Measurements from ENCODE around the gene IKBKE.
A peak's percentile ranks its signal among the peaks of the same experiment; 100 is the strongest.

The IKBKE gene
- 62.1 to 69.5 (median 62.2) reads per million in 3 donors for total RNA-seq

DNA sequence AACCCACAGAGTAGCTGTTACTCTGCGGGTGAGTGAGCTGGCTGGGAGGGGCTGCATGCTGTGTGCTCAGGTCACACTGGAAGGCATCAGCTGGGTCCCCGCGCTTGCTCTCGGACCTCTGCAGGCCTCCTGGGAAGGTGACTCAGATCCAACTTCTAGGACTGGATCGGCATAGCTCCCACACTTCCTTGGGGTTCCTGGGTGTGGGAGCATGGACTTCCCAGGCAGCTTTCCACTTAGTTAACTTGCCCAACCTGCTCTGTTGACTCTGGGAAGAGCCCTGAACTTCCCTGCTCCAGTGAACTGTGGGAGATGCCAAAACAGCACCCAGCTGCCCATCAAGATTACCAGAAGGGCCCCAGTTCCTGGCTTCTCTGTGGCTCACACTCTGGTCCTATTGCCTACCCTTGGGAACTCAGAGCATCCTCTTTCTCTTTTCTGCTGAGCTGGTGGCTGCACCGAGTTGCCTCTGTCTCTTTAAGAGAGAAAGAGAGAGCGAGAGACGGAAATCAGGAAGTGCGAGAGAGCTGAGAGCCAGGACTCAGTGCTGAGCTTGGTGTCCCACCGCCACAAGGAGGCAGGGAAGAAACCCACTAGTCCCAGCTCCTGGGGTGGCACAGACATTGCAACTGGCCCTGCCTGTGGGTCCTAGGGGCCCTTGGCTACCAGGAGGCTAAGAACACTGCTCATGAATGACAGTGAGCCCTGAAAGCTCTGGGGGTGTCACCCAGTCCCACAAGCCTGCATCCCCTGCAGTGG is at the start of gene IKBKE:
Gene IKBKE, plus strand, starts transcription at position 544 of the 759 bp plus-strand sequence. CDS start 2,752 bp downstream, outside the sequence.
- H3K4me1 ChIP-seq (ENCODE audit: control insufficient read depth, insufficient read depth, low read length, poor library complexity, severe bottlenecking), result peaks cover 60% of the 10 kb centered on the region
- peak within 1 kb of the TSS; percentile 96 for H3K4me3 ChIP-seq (ENCODE audit: insufficient read depth, low read depth, low read length, poor library complexity, severe bottlenecking)
- DNase-seq, result peak in 2 of 3 donors; percentile 27 to 34
- H3K9me3 ChIP-seq (ENCODE audit: control insufficient read depth, low read length), result no peaks in the 10 kb centered on the region
- peaks cover 16% of the 10 kb centered on the region for H3K36me3 ChIP-seq (ENCODE audit: control insufficient read depth, insufficient read depth, low read length)
- H3K27ac ChIP-seq (ENCODE audit: insufficient read depth, low read length, poor library complexity, severe bottlenecking), result peak within 1 kb of the TSS; percentile 68
- H3K27me3 ChIP-seq (replicated peaks; ENCODE audit: control insufficient read depth, insufficient read depth, low read length, poor library complexity, severe bottlenecking), result no peaks in the 10 kb centered on the region

- Histone ChIP-seq H3K4me1 (ENCODE audit: control insufficient read depth, insufficient read depth, low read length, poor library complexity, severe bottlenecking) (no peaks in the 10 kb centered on the region), H3K27me3 (replicated peaks; ENCODE audit: control insufficient read depth, insufficient read depth, low read length, poor library complexity, severe bottlenecking) (no peaks in the 10 kb centered on the region), H3K4me3 (ENCODE audit: insufficient read depth, low read depth, low read length, poor library complexity, severe bottlenecking) (no peak overlapping the region), H3K9me3 (ENCODE audit: control insufficient read depth, low read length) (no peaks in the 10 kb centered on the region), H3K27ac (ENCODE audit: insufficient read depth, low read length, poor library complexity, severe bottlenecking) (no peak overlapping the region), H3K36me3 (ENCODE audit: control insufficient read depth, insufficient read depth, low read length) (peaks cover 5% of the 10 kb centered on the region)
- DNase-seq, result no peak
These were observed 48.5 kb upstream of the IKBKE start for GRCh38 chr1:206421616-206422340.

GRCh38 chr1:206422525-206422924 is 47.8 kb upstream of the IKBKE start:
- H3K4me3 ChIP-seq (ENCODE audit: insufficient read depth, low read depth, low read length, poor library complexity, severe bottlenecking), result no peak overlapping the region
- no peaks in the 10 kb centered on the region for H3K27me3 ChIP-seq (replicated peaks; ENCODE audit: control insufficient read depth, insufficient read depth, low read length, poor library complexity, severe bottlenecking)
- H3K27ac ChIP-seq (ENCODE audit: insufficient read depth, low read length, poor library complexity, severe bottlenecking), result no peak overlapping the region
- DNase-seq, result no peak
- peaks cover 5% of the 10 kb centered on the region for H3K36me3 ChIP-seq (ENCODE audit: control insufficient read depth, insufficient read depth, low read length)
- H3K9me3 ChIP-seq (ENCODE audit: control insufficient read depth, low read length), result no peaks in the 10 kb centered on the region
- no peaks in the 10 kb centered on the region for H3K4me1 ChIP-seq (ENCODE audit: control insufficient read depth, insufficient read depth, low read length, poor library complexity, severe bottlenecking)

- DNase-seq, result no peak
- Histone ChIP-seq H3K36me3 (ENCODE audit: control insufficient read depth, insufficient read depth, low read length) (no peaks in the 10 kb centered on the region), H3K27me3 (replicated peaks; ENCODE audit: control insufficient read depth, insufficient read depth, low read length, poor library complexity, severe bottlenecking) (no peaks in the 10 kb centered on the region), H3K4me3 (ENCODE audit: insufficient read depth, low read depth, low read length, poor library complexity, severe bottlenecking) (no peak overlapping the region), H3K27ac (ENCODE audit: insufficient read depth, low read length, poor library complexity, severe bottlenecking) (no peak overlapping the region), H3K9me3 (ENCODE audit: control insufficient read depth, low read length) (no peaks in the 10 kb centered on the region), H3K4me1 (ENCODE audit: control insufficient read depth, insufficient read depth, low read length, poor library complexity, severe bottlenecking) (no peaks in the 10 kb centered on the region)
These were observed 43.0 kb upstream of the IKBKE start for GRCh38 chr1:206427291-206427690.

DNA sequence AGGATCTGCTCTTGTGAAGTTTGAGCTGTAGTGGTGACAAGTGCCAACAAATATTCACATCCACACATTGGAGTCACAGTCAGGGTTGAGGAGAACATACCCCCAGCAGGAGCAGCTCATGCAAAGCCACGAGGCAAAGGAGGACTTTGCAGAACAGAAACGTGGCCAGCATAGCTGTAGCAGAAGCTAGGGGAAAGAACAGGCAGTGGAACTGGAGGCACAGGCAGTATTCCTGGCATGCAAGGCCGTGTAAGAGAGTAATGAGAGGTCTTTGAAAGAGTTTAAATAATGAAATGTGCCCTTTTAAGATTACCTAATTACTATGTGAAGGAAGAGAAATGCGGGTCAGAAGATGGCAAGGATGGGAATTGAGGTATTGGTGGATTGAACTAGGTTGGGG is 40.9 kb upstream of the IKBKE start:
- no peaks in the 10 kb centered on the region for H3K9me3 ChIP-seq (ENCODE audit: control insufficient read depth, low read length)
- H3K4me1 ChIP-seq (ENCODE audit: control insufficient read depth, insufficient read depth, low read length, poor library complexity, severe bottlenecking), result no peaks in the 10 kb centered on the region
- DNase-seq, result no peak
- no peaks in the 10 kb centered on the region for H3K36me3 ChIP-seq (ENCODE audit: control insufficient read depth, insufficient read depth, low read length)
- H3K4me3 ChIP-seq (ENCODE audit: insufficient read depth, low read depth, low read length, poor library complexity, severe bottlenecking), result no peak overlapping the region
- no peaks in the 10 kb centered on the region for H3K27me3 ChIP-seq (replicated peaks; ENCODE audit: control insufficient read depth, insufficient read depth, low read length, poor library complexity, severe bottlenecking)
- H3K27ac ChIP-seq (ENCODE audit: insufficient read depth, low read length, poor library complexity, severe bottlenecking), result no peak overlapping the region

DNA sequence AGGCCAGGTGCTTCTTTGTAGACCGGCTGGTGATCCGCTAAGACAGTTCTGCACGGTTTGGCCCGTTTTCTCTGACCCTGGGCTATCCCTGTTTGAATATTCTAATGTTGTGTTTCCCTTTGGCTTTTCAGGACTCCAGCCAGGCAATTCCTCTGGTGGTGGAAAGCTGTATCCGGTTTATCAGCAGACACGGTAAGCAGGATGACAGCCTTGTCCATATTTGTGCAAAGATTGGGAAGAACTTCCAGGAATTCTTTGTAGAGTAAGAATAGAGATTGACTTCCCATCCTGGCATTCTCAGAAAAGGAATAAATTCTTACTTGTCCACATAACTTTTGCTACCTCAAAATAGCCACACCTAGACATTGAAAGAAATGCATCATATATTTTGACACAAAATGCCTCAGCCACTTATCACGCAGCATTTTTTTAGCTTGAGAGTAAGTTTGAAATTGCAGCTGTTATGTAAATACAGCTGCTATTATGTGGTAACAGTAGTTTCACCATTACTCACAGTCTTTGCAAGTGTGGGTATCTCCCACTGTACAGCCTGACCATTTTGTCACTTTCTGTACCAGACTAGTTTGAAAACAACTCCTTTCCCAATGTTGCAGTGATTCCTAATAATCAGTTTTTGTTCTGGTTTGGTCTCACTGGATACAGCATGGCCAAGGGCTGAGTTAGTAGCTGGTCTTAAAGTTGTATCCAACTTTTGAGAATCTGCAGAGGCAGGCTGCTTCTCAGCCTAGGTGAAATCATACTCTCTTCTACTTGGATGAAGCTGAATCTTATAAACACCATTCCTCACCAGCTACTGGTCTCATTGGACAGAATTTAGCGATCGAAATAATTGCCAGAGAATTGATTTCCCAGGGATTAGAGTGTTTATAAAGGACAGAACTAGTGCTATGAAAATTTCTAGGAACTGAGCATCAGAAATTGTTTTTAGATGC is 40.0 kb upstream of the IKBKE start:
- no peak for DNase-seq
- H3K4me3 ChIP-seq (ENCODE audit: insufficient read depth, low read depth, low read length, poor library complexity, severe bottlenecking), result no peak overlapping the region

DNA sequence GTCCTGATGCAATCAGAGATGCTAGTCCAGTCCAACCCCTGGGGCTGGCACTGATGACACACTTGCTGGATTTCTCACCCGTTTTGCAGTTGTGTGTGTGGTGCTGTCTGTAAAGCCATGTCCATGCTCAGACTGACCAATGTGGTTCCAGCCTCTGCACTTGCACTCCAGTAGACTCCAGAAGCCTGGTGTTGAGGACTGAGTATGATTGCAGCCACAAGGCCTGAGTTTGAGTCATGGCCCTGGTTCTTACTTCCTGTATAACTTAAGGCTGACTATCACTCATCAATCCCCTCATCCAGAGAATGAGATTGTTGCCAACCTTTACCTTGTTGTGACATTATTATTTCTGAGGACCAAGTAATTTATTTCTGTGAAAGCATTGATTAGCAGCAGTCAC is 34.8 kb upstream of the IKBKE start:
- H3K9me3 ChIP-seq (ENCODE audit: control insufficient read depth, low read length), result no peaks in the 10 kb centered on the region
- no peak for DNase-seq
- no peaks in the 10 kb centered on the region for H3K36me3 ChIP-seq (ENCODE audit: control insufficient read depth, insufficient read depth, low read length)
- no peaks in the 10 kb centered on the region for H3K4me1 ChIP-seq (ENCODE audit: control insufficient read depth, insufficient read depth, low read length, poor library complexity, severe bottlenecking)
- H3K27me3 ChIP-seq (replicated peaks; ENCODE audit: control insufficient read depth, insufficient read depth, low read length, poor library complexity, severe bottlenecking), result no peaks in the 10 kb centered on the region
- H3K27ac ChIP-seq (ENCODE audit: insufficient read depth, low read length, poor library complexity, severe bottlenecking), result no peak overlapping the region
- no peak overlapping the region for H3K4me3 ChIP-seq (ENCODE audit: insufficient read depth, low read depth, low read length, poor library complexity, severe bottlenecking)

More for the DNA sequence above, 40.0 kb upstream of the IKBKE start:
- H3K27ac ChIP-seq (ENCODE audit: insufficient read depth, low read length, poor library complexity, severe bottlenecking), result no peak overlapping the region
- H3K4me1 ChIP-seq (ENCODE audit: control insufficient read depth, insufficient read depth, low read length, poor library complexity, severe bottlenecking), result no peaks in the 10 kb centered on the region
- H3K27me3 ChIP-seq (replicated peaks; ENCODE audit: control insufficient read depth, insufficient read depth, low read length, poor library complexity, severe bottlenecking), result no peaks in the 10 kb centered on the region
- H3K36me3 ChIP-seq (ENCODE audit: control insufficient read depth, insufficient read depth, low read length), result no peaks in the 10 kb centered on the region
- no peaks in the 10 kb centered on the region for H3K9me3 ChIP-seq (ENCODE audit: control insufficient read depth, low read length)

- Histone ChIP-seq H3K27ac (ENCODE audit: insufficient read depth, low read length, poor library complexity, severe bottlenecking) (no peak overlapping the region), H3K4me3 (ENCODE audit: insufficient read depth, low read depth, low read length, poor library complexity, severe bottlenecking) (no peak overlapping the region), H3K36me3 (ENCODE audit: control insufficient read depth, insufficient read depth, low read length) (no peaks in the 10 kb centered on the region), H3K27me3 (replicated peaks; ENCODE audit: control insufficient read depth, insufficient read depth, low read length, poor library complexity, severe bottlenecking) (no peaks in the 10 kb centered on the region), H3K4me1 (ENCODE audit: control insufficient read depth, insufficient read depth, low read length, poor library complexity, severe bottlenecking) (no peaks in the 10 kb centered on the region), H3K9me3 (ENCODE audit: control insufficient read depth, low read length) (no peaks in the 10 kb centered on the region)
- DNase-seq, result no peak
These were observed 31.7 kb upstream of the IKBKE start for GRCh38 chr1:206438554-206438953.

- H3K27me3 ChIP-seq (replicated peaks; ENCODE audit: control insufficient read depth, insufficient read depth, low read length, poor library complexity, severe bottlenecking), result no peaks in the 10 kb centered on the region
- H3K4me3 ChIP-seq (ENCODE audit: insufficient read depth, low read depth, low read length, poor library complexity, severe bottlenecking), result no peak overlapping the region
- no peaks in the 10 kb centered on the region for H3K4me1 ChIP-seq (ENCODE audit: control insufficient read depth, insufficient read depth, low read length, poor library complexity, severe bottlenecking)
- H3K36me3 ChIP-seq (ENCODE audit: control insufficient read depth, insufficient read depth, low read length), result no peaks in the 10 kb centered on the region
- DNase-seq, result no peak
- no peaks in the 10 kb centered on the region for H3K9me3 ChIP-seq (ENCODE audit: control insufficient read depth, low read length)
- H3K27ac ChIP-seq (ENCODE audit: insufficient read depth, low read length, poor library complexity, severe bottlenecking), result no peak overlapping the region
These were observed 31.1 kb upstream of the IKBKE start for GRCh38 chr1:206439205-206439604.
